GM12875 (cell line): Measurements from ENCODE around the gene ENTPD2.

ENCODE experiments used
- H3K4me3 ChIP-seq: one replicate; pipeline ENCODE4 v1.5.1; 2011; ENCODE audit warnings: low read depth, low read length, control low read depth
- CTCF ChIP-seq: IDR thresholded peaks from 2 replicates; pipeline ENCODE4 v1.5.1; 2011; ENCODE audit warnings: low read depth, mild to moderate bottlenecking, control low read depth, inconsistent platforms, low read length, moderate library complexity, borderline replicate concordance; ENCODE audit not compliant: insufficient read depth

Gene ENTPD2

GRCh38 chr9:137030006-137030405 lies 23.9 kb downstream of the ENTPD2 start:
- TF ChIP-seq CTCF: no peak
- no peak overlapping the region for H3K4me3 ChIP-seq

- TF ChIP-seq CTCF: peak; percentile 96
- H3K4me3 ChIP-seq: no peak overlapping the region
These were observed 24.6 kb downstream of the ENTPD2 start for GRCh38 chr9:137029058-137029936.

GRCh38 chr9:137028263-137029057 lies 25.4 kb downstream of the ENTPD2 start:
- peak; percentile 81 for TF ChIP-seq CTCF
- H3K4me3 ChIP-seq: peak overlapping the region; percentile 43

GRCh38 chr9:137027369-137028262 lies 26.2 kb downstream of the ENTPD2 start, which contains the start of gene ABCA2:
Gene ABCA2, minus strand, starts transcription at chr9:137028237. Its CDS starts 97 bp downstream, at chr9:137028140.
- TF ChIP-seq CTCF: no peak
- H3K4me3 ChIP-seq: peak within 1 kb of the TSS; percentile 43

- no peak for TF ChIP-seq CTCF
These were observed 27.0 kb downstream of the ENTPD2 start for GRCh38 chr9:137026828-137027227.

GRCh38 chr9:137026384-137026783 lies 27.5 kb downstream of the ENTPD2 start:
- H3K4me3 ChIP-seq: no peak overlapping the region
- no peak for TF ChIP-seq CTCF

More at GRCh38 chr9:137026828-137027227, 27.0 kb downstream of the ENTPD2 start:
- H3K4me3 ChIP-seq: no peak overlapping the region
